ENCODE measurements around the gene FHIT.

FHIT gene

GRCh38 chr3:59949311-59949710 lies 1301.9 kb downstream of the FHIT start:
- Histone ChIP-seq H3K36me3 (ENCODE audit: control insufficient read depth, insufficient read depth, low read length) (no peaks in the 10 kb centered on the region), H3K4me1 (no peaks in the 10 kb centered on the region), H3K9me3 (ENCODE audit: control insufficient read depth, low read length) (no peaks in the 10 kb centered on the region), H3K4me3 (ENCODE audit: low read depth, low read length) (no peak overlapping the region), H2AFZ (no peak overlapping the region), H3K9ac (no peak overlapping the region), H3K27ac (no peak overlapping the region), H3K4me2 (ENCODE audit: low read length) (no peak overlapping the region), H3K27me3 (ENCODE audit: control insufficient read depth, insufficient read depth, low read length) (no peaks in the 10 kb centered on the region), H3K79me2 (no peaks in the 10 kb centered on the region)
- no peak for TF ChIP-seq CTCF (IDR thresholded peaks at IDR 0.05)

GRCh38 chr3:59946401-59946800 lies 1304.9 kb downstream of the FHIT start:
- H3K4me1 ChIP-seq = no peaks in the 10 kb centered on the region
- H2AFZ ChIP-seq = no peak overlapping the region
- H3K9me3 ChIP-seq (ENCODE audit: control insufficient read depth, low read length) = no peaks in the 10 kb centered on the region
- no peaks in the 10 kb centered on the region for H3K27me3 ChIP-seq (ENCODE audit: control insufficient read depth, insufficient read depth, low read length)
- no peaks in the 10 kb centered on the region for H3K79me2 ChIP-seq
- H3K36me3 ChIP-seq (ENCODE audit: control insufficient read depth, insufficient read depth, low read length) = no peaks in the 10 kb centered on the region
- no peak overlapping the region for H3K27ac ChIP-seq
- no peak for TF ChIP-seq CTCF (IDR thresholded peaks at IDR 0.05)
- H3K4me3 ChIP-seq (ENCODE audit: low read depth, low read length) = no peak overlapping the region
- no peak overlapping the region for H3K4me2 ChIP-seq (ENCODE audit: low read length)
- no peak overlapping the region for H3K9ac ChIP-seq

- TF ChIP-seq CTCF (IDR thresholded peaks at IDR 0.05) = no peak
- H3K27me3 ChIP-seq (ENCODE audit: control insufficient read depth, insufficient read depth, low read length) = no peaks in the 10 kb centered on the region
- no peak overlapping the region for H3K27ac ChIP-seq
- H3K79me2 ChIP-seq = no peaks in the 10 kb centered on the region
- no peak overlapping the region for H3K4me3 ChIP-seq (ENCODE audit: low read depth, low read length)
- no peak overlapping the region for H2AFZ ChIP-seq
- H3K9ac ChIP-seq = no peak overlapping the region
- no peaks in the 10 kb centered on the region for H3K9me3 ChIP-seq (ENCODE audit: control insufficient read depth, low read length)
- no peak overlapping the region for H3K4me2 ChIP-seq (ENCODE audit: low read length)
- no peaks in the 10 kb centered on the region for H3K36me3 ChIP-seq (ENCODE audit: control insufficient read depth, insufficient read depth, low read length)
- no peaks in the 10 kb centered on the region for H3K4me1 ChIP-seq
Measured at GRCh38 chr3:59940718-59941117, 1310.5 kb downstream of the FHIT start.

- H3K27me3 ChIP-seq (ENCODE audit: control insufficient read depth, insufficient read depth, low read length) = no peaks in the 10 kb centered on the region
- no peak overlapping the region for H2AFZ ChIP-seq
- H3K4me3 ChIP-seq (ENCODE audit: low read depth, low read length) = no peak overlapping the region
- H3K4me2 ChIP-seq (ENCODE audit: low read length) = no peak overlapping the region
- H3K27ac ChIP-seq = no peak overlapping the region
- H3K9me3 ChIP-seq (ENCODE audit: control insufficient read depth, low read length) = no peaks in the 10 kb centered on the region
- no peak overlapping the region for H3K9ac ChIP-seq
- H3K79me2 ChIP-seq = no peaks in the 10 kb centered on the region
- no peaks in the 10 kb centered on the region for H3K4me1 ChIP-seq
- no peak for TF ChIP-seq CTCF (IDR thresholded peaks at IDR 0.05)
- no peaks in the 10 kb centered on the region for H3K36me3 ChIP-seq (ENCODE audit: control insufficient read depth, insufficient read depth, low read length)
Measured at GRCh38 chr3:59939826-59940426, 1311.3 kb downstream of the FHIT start.

GRCh38 chr3:59938828-59939227 lies 1312.4 kb downstream of the FHIT start:
- no peaks in the 10 kb centered on the region for H3K4me1 ChIP-seq
- H3K27me3 ChIP-seq (ENCODE audit: control insufficient read depth, insufficient read depth, low read length) = no peaks in the 10 kb centered on the region
- H3K4me2 ChIP-seq (ENCODE audit: low read length) = no peak overlapping the region
- H3K27ac ChIP-seq = no peak overlapping the region
- no peak overlapping the region for H3K9ac ChIP-seq
- no peak for TF ChIP-seq CTCF (IDR thresholded peaks at IDR 0.05)
- no peaks in the 10 kb centered on the region for H3K79me2 ChIP-seq
- H3K36me3 ChIP-seq (ENCODE audit: control insufficient read depth, insufficient read depth, low read length) = no peaks in the 10 kb centered on the region
- H2AFZ ChIP-seq = no peak overlapping the region
- no peak overlapping the region for H3K4me3 ChIP-seq (ENCODE audit: low read depth, low read length)
- no peaks in the 10 kb centered on the region for H3K9me3 ChIP-seq (ENCODE audit: control insufficient read depth, low read length)
